ENCODE measurements around the gene TBC1D8. TPM values are rescaled to one million over a fixed set of nuclear protein-coding genes. Genes with fewer than 3 reads are reported as not detected.

Gene TBC1D8
- total RNA-seq, 1 experiment from 2014 or later = 48.1 TPM

DNA sequence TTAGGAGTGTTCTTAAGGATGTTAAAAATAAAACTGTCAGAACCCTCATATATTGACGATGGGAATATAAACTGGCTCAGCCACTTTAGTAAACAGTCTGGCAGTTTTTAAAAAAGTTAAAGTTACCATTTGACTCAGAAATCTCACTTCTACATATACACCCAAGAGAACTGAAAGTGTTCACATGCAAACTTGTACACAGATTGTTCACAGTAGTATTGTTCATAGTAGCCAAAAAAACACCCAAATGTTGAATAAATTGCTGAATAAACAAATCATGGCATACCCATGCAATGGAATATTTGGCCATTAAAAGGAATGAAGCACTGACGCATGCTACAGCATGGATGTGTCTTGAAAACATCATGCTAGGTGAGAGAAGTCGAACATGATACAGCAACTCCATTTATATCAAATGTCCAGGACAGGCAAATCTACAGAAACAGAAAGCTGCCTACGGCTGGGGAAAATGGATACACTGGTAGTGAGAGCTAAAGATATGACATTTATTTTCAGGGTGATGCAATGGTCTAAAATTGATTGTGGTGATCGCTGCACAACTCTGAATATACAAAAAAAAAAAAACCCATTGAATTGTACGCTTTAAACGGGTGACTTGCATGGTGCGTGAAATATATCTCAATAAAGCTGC is 139.0 kb downstream of the TBC1D8 start:
- peaks cover 90% of the 10 kb centered on the region for H3K36me3 Mint-ChIP-seq (ENCODE audit: insufficient read depth, unreplicated experiment)
- ChIA-PET POLR2A (interaction anchor here (0.6 to 1.7 kb wide), 15 partner anchors 9 to 241 kb away, joined by 3 to 15 read pairs (median 4); partner anchors contain the start of genes CNOT11, RPL31 and TBC1D8), CTCF (interaction anchor here (0.6 to 3.9 kb wide), 28 partner anchors 9 to 410 kb away, joined by 3 to 56 read pairs (median 4); partner anchors contain the start of gene TBC1D8)
- H3K9me3 Mint-ChIP-seq (ENCODE audit: unreplicated experiment) = no peaks in the 10 kb centered on the region
- intact Hi-C loops (cut with micrococcal nuclease) = loop anchor here (1.0 kb wide), 2 partner anchors 141 to 193 kb away; no protein-coding TSS in a partner anchor
- no peak overlapping the region for H3K4me3 Mint-ChIP-seq (ENCODE audit: unreplicated experiment)
- H3K27ac Mint-ChIP-seq (ENCODE audit: low read depth, unreplicated experiment) = no peak overlapping the region
- peaks cover 3% of the 10 kb centered on the region for H3K4me1 Mint-ChIP-seq (ENCODE audit: insufficient read depth, unreplicated experiment)
- BruUV-seq (replicated peaks) = no TSS peak
- no peak for DNase-seq (ENCODE audit: unreplicated experiment)
- TF ChIP-seq, protein P1, sequence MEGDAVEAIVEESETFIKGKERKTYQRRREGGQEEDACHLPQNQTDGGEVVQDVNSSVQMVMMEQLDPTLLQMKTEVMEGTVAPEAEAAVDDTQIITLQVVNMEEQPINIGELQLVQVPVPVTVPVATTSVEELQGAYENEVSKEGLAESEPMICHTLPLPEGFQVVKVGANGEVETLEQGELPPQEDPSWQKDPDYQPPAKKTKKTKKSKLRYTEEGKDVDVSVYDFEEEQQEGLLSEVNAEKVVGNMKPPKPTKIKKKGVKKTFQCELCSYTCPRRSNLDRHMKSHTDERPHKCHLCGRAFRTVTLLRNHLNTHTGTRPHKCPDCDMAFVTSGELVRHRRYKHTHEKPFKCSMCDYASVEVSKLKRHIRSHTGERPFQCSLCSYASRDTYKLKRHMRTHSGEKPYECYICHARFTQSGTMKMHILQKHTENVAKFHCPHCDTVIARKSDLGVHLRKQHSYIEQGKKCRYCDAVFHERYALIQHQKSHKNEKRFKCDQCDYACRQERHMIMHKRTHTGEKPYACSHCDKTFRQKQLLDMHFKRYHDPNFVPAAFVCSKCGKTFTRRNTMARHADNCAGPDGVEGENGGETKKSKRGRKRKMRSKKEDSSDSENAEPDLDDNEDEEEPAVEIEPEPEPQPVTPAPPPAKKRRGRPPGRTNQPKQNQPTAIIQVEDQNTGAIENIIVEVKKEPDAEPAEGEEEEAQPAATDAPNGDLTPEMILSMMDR (IDR thresholded peaks at IDR 0.05; ENCODE audit: unreplicated experiment) = no peak
- H3K27me3 Mint-ChIP-seq (ENCODE audit: insufficient read depth, unreplicated experiment) = no peaks in the 10 kb centered on the region

DNA sequence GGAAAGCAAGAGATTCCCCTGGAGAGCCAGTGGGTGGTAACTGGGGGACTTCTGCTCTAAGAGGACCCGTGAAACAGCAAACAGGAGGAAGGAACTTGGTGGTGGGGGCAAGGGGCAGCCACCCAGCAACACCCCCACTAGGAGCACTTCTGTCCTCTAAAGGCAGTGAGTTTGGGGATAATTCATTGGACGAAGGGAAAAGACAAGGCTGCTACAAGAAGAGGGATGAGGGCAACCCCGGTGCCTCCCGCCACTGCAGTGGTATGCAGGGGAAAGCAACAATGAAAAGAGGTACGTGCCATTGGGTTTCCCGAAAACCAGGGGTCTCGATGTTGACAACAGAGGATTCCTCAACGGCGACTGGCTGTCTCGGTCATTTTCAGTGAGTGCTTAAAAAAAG is 140.0 kb downstream of the TBC1D8 start:
- Mint-ChIP-seq H3K9me3 (ENCODE audit: unreplicated experiment) (no peaks in the 10 kb centered on the region), H3K4me3 (ENCODE audit: unreplicated experiment) (no peak overlapping the region), H3K27ac (ENCODE audit: low read depth, unreplicated experiment) (no peak overlapping the region), H3K27me3 (ENCODE audit: insufficient read depth, unreplicated experiment) (no peaks in the 10 kb centered on the region), H3K4me1 (ENCODE audit: insufficient read depth, unreplicated experiment) (peaks cover 3% of the 10 kb centered on the region), H3K36me3 (ENCODE audit: insufficient read depth, unreplicated experiment) (peaks cover 99% of the 10 kb centered on the region)
- intact Hi-C loops (cut with micrococcal nuclease) = no loop called here
- DNase-seq (ENCODE audit: unreplicated experiment) = no peak
- ChIA-PET CTCF (interaction anchor here (0.6 to 1.1 kb wide), 6 partner anchors 30 to 205 kb away, joined by 3 to 6 read pairs (median 3); no protein-coding TSS in a partner anchor), POLR2A (interaction anchor here (0.7 to 1.2 kb wide), 2 partner anchors 194 to 686 kb away, joined by 3 read pairs; partner anchors contain the start of gene MAP4K4)
- no TSS peak for BruUV-seq (replicated peaks)
- TF ChIP-seq, protein P1 (IDR thresholded peaks at IDR 0.05; ENCODE audit: unreplicated experiment) = no peak

DNA sequence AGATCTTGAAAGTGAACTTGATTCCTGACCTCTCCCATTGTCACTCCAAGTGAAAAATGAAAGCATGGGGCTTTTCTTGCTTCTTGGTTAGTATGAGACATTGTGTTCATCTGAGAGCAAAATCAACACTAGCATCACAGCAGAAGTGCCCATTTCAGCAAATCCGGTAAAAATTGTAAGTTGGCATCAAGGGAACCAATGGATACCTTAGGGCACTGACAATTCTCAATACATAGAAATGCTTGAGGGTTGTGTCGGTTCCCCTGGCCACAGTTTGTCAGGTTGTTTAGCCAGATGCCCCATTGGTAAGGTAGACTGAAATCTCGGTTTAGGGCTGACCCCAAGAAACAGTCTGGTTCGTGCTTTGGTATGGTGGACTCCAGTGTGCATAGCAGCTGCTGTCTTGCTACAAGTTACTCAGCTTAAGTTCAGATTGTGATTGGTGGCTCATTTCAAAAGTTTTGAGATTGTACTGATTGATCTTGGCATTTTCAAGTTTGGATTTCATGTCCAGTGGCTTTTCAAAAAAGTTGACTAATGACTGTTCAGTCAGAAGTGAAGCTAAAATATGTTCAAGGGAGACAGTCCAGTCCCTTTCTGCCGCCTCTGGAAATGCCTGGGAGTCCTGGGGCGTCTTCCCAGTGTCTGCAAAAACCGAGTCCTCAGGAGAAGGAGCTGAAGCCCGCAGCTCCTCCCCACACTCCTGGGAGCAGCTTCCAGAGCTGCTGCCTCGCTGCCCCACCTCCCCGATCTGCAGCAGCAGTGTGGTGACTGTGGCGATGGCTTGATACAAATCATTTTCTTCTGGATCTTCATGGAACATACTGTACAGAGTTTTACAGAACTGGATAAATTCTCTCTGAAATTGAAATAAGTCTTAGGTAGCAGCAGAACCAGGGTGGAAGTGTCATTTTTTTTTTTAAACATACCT is 143.5 kb downstream of the TBC1D8 start:
- Mint-ChIP-seq H3K27ac (ENCODE audit: low read depth, unreplicated experiment) (no peak overlapping the region), H3K4me3 (ENCODE audit: unreplicated experiment) (no peak overlapping the region), H3K9me3 (ENCODE audit: unreplicated experiment) (no peaks in the 10 kb centered on the region), H3K36me3 (ENCODE audit: insufficient read depth, unreplicated experiment) (peaks cover 100% of the 10 kb centered on the region), H3K27me3 (ENCODE audit: insufficient read depth, unreplicated experiment) (no peaks in the 10 kb centered on the region), H3K4me1 (ENCODE audit: insufficient read depth, unreplicated experiment) (peaks cover 17% of the 10 kb centered on the region)
- CTCF ChIA-PET = interaction anchor here (0.6 to 2.6 kb wide), 7 partner anchors 57 to 277 kb away, joined by 3 to 18 read pairs (median 4); no protein-coding TSS in a partner anchor
- BruUV-seq (replicated peaks) = TSS peak; percentile 36
- intact Hi-C loops (cut with micrococcal nuclease) = no loop called here
- DNase-seq (ENCODE audit: unreplicated experiment) = no peak
- TF ChIP-seq, protein P1 (IDR thresholded peaks at IDR 0.05; ENCODE audit: unreplicated experiment) = no peak
- POLR2A ChIA-PET = interaction anchor here (0.7 to 2.1 kb wide), 9 partner anchors 9 to 274 kb away, joined by 3 to 5 read pairs (median 4); no protein-coding TSS in a partner anchor
